GM10266 (cell line): ENCODE results near the gene ZCWPW1.
A peak's percentile ranks its signal among the peaks of the same experiment; 100 is the strongest.

Source experiments
- DNase-seq: peaks from one replicate; pipeline ENCODE4 v3.0.0; 2012; ENCODE audit errors: extremely low spot score
- CTCF ChIP-seq: IDR thresholded peaks from 2 replicates; pipeline ENCODE4 v1.5.1; 2012; ENCODE audit warnings: mild to moderate bottlenecking, low read depth; ENCODE audit not compliant: control insufficient read depth, insufficient read depth; ENCODE audit errors: missing control alignments

The ZCWPW1 gene

GRCh38 chr7:100372256-100372655 lies 56.2 kb downstream of the ZCWPW1 start:
- no peak for TF ChIP-seq CTCF
- no peak for DNase-seq

DNA sequence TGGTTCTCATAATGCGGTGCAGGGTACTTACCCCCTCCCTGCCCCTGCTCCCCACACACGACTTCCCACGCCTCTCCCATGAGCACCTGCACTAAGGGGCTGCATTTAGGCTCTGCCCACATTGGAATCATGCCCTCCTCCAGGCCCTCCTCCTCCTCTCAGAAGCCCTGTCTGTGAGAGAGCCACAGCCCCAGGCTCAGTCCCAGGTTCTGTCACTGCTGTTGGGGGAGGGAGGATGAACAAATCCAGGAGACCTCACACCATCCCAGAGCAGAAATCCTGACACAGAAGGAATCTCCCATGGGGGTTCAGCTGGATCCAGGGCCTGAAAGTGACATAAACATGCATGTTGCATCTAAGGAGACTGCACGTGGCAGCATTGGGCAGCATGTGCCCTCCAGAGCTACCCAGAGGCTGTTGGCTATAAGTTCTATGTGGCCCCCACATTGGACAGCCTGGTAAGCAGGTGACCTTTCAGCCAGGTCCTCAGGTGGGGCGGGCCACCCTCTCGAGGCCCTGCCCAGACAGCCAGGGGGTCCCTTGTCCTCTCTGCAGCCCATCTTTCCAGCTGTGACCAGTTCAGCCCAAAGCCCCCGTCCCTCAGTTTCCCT lies 56.8 kb downstream of the ZCWPW1 start:
- no peak for DNase-seq
- TF ChIP-seq CTCF: no peak

DNA sequence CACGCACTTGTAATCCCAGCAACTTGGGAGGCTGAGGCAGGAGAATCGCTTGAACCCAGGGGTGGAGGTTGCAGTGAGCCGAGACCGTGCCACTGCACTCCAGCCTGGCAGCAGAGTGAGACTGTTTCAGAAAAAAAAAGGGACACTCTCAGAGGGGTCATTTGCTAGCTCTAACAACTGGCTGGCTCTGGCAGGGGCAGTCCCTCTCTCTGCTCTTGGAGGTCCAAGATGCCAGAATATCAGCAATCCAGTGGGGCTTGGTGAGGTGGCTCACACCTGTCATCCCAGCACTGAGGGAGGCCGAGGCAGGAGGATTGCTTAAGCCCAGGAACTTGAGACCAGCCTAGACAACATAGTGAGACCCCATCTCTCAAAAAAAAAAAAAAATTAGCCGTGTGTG lies 57.8 kb downstream of the ZCWPW1 start:
- TF ChIP-seq CTCF: no peak
- DNase-seq: no peak

DNA sequence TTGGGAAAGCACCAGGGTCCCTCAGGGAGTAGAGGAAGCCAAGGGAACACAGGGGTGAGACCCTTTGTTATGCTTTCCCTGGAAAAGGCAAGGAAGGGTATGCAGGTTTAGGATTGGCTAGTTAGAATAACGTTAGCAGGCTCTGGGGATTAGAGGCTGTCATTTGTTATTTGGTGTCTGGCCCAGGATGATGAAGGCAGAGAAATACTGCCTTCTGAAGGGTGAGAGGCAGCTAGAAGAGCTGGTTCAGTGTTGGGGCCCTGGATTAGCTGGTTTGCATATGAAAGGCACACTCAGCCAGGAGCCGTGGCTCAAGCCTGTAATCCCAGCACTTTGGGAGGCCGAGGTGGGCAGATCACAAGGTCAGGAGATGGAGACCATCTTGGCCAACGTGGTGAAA lies 58.2 kb downstream of the ZCWPW1 start:
- DNase-seq: no peak
- TF ChIP-seq CTCF: no peak

GRCh38 chr7:100369105-100369504 lies 59.4 kb downstream of the ZCWPW1 start:
- TF ChIP-seq CTCF: no peak
- peak; percentile 81 for DNase-seq

- TF ChIP-seq CTCF: no peak
- no peak for DNase-seq
Measured at GRCh38 chr7:100367676-100368613, 60.6 kb downstream of the ZCWPW1 start.

DNA sequence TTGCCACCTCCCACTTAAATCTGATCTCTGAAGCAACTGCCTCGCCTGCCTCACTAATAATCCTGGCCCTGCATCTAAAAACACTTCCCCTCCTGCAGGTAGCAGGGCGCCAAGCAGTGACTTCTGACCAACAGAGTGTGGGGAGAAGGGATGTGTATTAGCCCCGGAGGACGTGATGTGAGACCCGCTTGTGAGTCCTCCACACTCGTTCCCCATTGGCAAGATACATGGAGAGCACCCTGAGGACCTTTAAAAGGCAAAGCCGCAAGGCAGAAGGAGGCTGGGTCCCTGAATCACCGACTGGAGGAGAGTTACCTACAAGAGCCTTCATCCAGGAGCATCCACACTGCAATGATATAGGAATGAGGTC lies 61.3 kb downstream of the ZCWPW1 start:
- DNase-seq: no peak
- TF ChIP-seq CTCF: no peak
